Effector memory CD8-positive, alpha-beta T cell (primary cell): ENCODE data around the gene EHD2.

ENCODE experiments used
- ATAC-seq: fragments of 150-1000 bp; cut with Tn5 transposase; replicated peaks from 2 replicates; pipeline ENCODE4 v1.10.0; 2021; ENCODE audit warnings: mild to moderate bottlenecking, moderate library complexity
- DNase-seq, 3 experiments: peaks; one replicate each; pipeline ENCODE4 v3.0.0; 2021
- H3K27ac Mint-ChIP-seq, 2 donors: one replicate each; pipeline ENCODE4 v1.8.0; 2022; ENCODE audit warnings: mild to moderate bottlenecking in 2 of 2, mixed read lengths in 2 of 2, moderate library complexity in 2 of 2
- H3K27me3 Mint-ChIP-seq, 2 donors: one replicate each; pipeline ENCODE4 v1.8.0; 2022; ENCODE audit warnings: mixed read lengths in 2 of 2
- H3K36me3 Mint-ChIP-seq: one replicate; pipeline ENCODE4 v1.8.0; 2022; ENCODE audit warnings: mild to moderate bottlenecking, moderate library complexity, mixed read lengths; ENCODE audit not compliant: insufficient read depth
- H3K4me1 Mint-ChIP-seq, 2 donors: one replicate each; pipeline ENCODE4 v1.8.0; 2022; ENCODE audit warnings: low read depth in 2 of 2, mixed read lengths in 2 of 2
- H3K4me3 Mint-ChIP-seq, 2 donors: one replicate each; pipeline ENCODE4 v1.8.0; 2022; ENCODE audit warnings: mild to moderate bottlenecking in 2 of 2, mixed read lengths in 2 of 2, moderate library complexity in 2 of 2
- H3K9me3 Mint-ChIP-seq, 2 donors: one replicate each; pipeline ENCODE4 v1.8.0; 2022; ENCODE audit warnings: mixed read lengths in 2 of 2

The EHD2 gene

DNA sequence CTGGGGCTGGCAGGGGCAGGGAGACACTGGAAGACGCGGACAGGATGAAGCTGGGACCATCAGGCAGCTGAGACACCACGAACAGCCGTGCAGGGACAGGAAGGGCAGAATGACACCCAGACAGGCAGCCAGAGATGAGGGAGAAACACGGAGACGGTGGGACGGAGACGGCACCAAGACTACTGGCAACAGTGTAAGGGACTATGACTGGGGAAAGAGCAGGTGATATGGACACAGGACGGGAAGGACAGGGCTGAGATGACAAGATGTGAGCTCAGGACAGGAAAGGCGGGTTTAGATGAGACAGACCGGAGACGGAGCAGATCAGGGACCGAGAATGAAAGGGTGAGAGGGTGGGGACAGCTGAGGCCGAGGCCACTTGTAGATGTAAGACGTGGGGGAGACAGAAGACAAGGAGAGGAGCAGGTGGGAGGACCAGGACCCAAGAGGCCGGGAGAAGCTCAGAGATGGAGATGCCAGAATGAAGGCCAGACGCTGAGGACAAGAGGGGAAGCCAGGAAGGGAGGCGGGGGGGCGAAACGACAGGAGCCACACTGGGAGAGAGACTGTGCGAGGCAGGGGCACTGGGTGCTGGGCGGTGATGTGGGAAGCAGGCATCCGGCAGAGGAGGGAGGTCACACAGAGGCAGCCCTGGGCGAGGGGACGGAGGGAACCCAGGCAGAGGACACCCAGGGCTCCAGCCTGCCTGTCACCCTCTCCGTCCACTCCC, 17.5 kb upstream of the EHD2 start:
- H3K27ac Mint-ChIP-seq: peak overlapping the region in 1 of 2 donors; percentile 82
- H3K36me3 Mint-ChIP-seq: peaks cover 26% of the 10 kb centered on the region
- H3K27me3 Mint-ChIP-seq: no peaks in the 10 kb centered on the region
- H3K4me3 Mint-ChIP-seq: no peak overlapping the region
- no peak for ATAC-seq
- no peaks in the 10 kb centered on the region for H3K9me3 Mint-ChIP-seq
- DNase-seq: no peak
- H3K4me1 Mint-ChIP-seq: peaks cover 0 to 6% of the 10 kb centered on the region in 2 donors

DNA sequence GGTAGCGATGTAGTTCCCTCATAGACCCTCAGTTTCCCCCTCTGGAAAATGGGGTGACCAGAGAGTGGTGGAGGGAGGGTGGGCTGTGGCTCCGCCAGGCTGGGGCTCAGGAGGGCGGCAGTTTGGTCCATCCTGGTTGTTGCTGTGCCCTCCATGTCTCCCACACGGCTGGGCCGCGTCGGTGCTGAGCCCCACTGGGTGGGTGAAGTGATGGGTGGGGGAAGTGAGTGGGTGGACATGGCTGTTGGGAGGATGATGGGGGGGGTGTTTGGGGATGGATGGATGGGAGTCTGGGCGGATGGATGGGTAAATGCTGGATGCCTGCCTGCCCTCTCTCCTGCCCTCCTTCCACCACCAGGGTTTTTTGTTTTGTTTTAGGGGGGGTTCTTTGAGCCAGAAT, 16.6 kb upstream of the EHD2 start:
- no peak for ATAC-seq
- no peak overlapping the region for H3K27ac Mint-ChIP-seq
- no peak overlapping the region for H3K4me3 Mint-ChIP-seq
- DNase-seq: no peak
- peaks cover 0 to 6% of the 10 kb centered on the region in 2 donors for H3K4me1 Mint-ChIP-seq
- no peaks in the 10 kb centered on the region for H3K9me3 Mint-ChIP-seq
- no peaks in the 10 kb centered on the region for H3K27me3 Mint-ChIP-seq
- H3K36me3 Mint-ChIP-seq: peaks cover 26% of the 10 kb centered on the region

GRCh38 chr19:47697863-47698609, 15.2 kb upstream of the EHD2 start:
- no peaks in the 10 kb centered on the region for H3K27me3 Mint-ChIP-seq
- H3K27ac Mint-ChIP-seq: peak overlapping the region in 1 of 2 donors; percentile 62
- peak; percentile 60 for ATAC-seq
- peaks cover 0 to 6% of the 10 kb centered on the region in 2 donors for H3K4me1 Mint-ChIP-seq
- peaks cover 32% of the 10 kb centered on the region for H3K36me3 Mint-ChIP-seq
- DNase-seq: peak; percentile 23 to 53 (median 42)
- no peak overlapping the region for H3K4me3 Mint-ChIP-seq
- no peaks in the 10 kb centered on the region for H3K9me3 Mint-ChIP-seq

GRCh38 chr19:47698631-47699359, 14.4 kb upstream of the EHD2 start:
- peaks cover 0 to 6% of the 10 kb centered on the region in 2 donors for H3K4me1 Mint-ChIP-seq
- no peak for DNase-seq
- H3K27ac Mint-ChIP-seq: peak overlapping the region in 1 of 2 donors; percentile 62
- H3K36me3 Mint-ChIP-seq: peaks cover 36% of the 10 kb centered on the region
- no peak overlapping the region for H3K4me3 Mint-ChIP-seq
- no peaks in the 10 kb centered on the region for H3K27me3 Mint-ChIP-seq
- H3K9me3 Mint-ChIP-seq: no peaks in the 10 kb centered on the region
- ATAC-seq: no peak

DNA sequence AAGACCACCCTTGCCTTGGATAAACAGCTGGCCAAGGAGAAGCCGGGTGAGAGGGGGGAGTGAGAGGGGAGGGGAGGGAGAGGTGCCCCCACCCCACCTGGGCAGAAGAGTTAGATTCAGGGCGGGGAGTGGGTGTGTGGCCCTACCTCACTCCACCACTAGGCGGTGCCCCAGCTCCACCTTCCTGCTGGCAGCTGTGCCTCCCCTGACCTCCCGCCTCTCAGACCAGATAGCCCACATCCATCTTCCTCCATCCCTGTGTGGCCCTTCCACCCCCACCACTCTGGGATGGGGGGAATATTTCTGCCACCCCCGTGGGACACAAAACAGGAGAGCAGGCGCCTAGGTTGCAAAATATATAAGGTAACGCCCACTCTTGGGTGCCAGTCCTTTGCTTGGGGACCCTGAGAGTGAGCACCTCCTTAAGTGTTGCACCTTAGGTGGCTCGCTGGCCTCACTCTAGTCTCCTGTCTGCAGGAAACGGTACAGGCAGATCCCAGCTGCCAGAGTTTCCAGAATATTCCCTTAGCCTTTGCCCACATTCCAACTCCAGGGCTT, 13.8 kb upstream of the EHD2 start:
- H3K36me3 Mint-ChIP-seq: peaks cover 36% of the 10 kb centered on the region
- no peaks in the 10 kb centered on the region for H3K9me3 Mint-ChIP-seq
- H3K4me3 Mint-ChIP-seq: no peak overlapping the region
- DNase-seq (peak; percentile 32 to 40 (median 33)), ATAC-seq (peak; percentile 60)
- H3K27me3 Mint-ChIP-seq: no peaks in the 10 kb centered on the region
- peaks cover 0 to 6% of the 10 kb centered on the region in 2 donors for H3K4me1 Mint-ChIP-seq
- no peak overlapping the region for H3K27ac Mint-ChIP-seq

GRCh38 chr19:47700934-47701716, 12.1 kb upstream of the EHD2 start:
- Mint-ChIP-seq H3K36me3 (peaks cover 31% of the 10 kb centered on the region), H3K27me3 (no peaks in the 10 kb centered on the region), H3K27ac (no peak overlapping the region), H3K4me3 (no peak overlapping the region), H3K4me1 (peaks cover 0 to 2% of the 10 kb centered on the region in 2 donors), H3K9me3 (no peaks in the 10 kb centered on the region)
- ATAC-seq (no peak), DNase-seq (no peak)

DNA sequence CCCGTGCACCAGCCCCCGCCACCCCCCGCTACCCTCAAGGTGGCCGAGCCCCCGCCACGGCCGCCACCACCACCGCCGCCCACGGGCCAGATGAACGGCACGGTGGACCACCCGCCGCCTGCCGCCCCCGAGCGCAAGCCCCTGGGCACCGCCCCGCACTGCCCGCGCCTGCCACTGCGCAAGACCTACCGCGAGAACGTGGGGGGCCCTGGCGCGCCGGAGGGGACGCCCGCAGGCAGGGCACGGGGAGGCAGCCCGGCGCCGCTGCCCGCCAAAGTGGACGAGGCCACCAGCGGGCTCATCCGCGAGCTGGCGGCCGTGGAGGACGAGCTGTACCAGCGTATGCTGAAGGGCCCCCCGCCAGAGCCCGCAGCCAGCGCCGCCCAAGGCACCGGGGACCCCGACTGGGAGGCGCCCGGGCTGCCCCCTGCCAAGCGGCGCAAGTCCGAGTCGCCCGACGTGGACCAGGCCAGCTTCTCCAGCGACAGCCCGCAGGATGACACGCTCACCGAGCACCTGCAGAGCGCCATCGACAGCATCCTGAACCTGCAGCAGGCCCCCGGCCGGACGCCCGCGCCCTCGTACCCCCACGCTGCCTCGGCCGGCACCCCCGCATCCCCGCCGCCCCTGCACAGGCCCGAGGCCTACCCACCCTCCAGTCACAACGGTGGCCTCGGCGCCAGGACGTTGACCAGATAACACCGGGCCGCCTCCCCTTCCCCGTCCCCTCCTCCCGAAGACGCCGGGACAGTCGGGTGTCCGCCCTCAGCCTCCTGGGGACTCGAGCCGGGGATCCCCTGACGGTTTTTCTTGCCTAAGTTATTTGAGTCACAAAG, 11.3 kb upstream of the EHD2 start:
- no peaks in the 10 kb centered on the region for H3K9me3 Mint-ChIP-seq
- DNase-seq (no peak), ATAC-seq (no peak)
- peaks cover 31% of the 10 kb centered on the region for H3K36me3 Mint-ChIP-seq
- peaks cover 3 to 5% of the 10 kb centered on the region in 2 donors for H3K27me3 Mint-ChIP-seq
- H3K4me1 Mint-ChIP-seq: peaks cover 2 to 4% of the 10 kb centered on the region in 2 donors
- H3K4me3 Mint-ChIP-seq: no peak overlapping the region
- H3K27ac Mint-ChIP-seq: no peak overlapping the region

DNA sequence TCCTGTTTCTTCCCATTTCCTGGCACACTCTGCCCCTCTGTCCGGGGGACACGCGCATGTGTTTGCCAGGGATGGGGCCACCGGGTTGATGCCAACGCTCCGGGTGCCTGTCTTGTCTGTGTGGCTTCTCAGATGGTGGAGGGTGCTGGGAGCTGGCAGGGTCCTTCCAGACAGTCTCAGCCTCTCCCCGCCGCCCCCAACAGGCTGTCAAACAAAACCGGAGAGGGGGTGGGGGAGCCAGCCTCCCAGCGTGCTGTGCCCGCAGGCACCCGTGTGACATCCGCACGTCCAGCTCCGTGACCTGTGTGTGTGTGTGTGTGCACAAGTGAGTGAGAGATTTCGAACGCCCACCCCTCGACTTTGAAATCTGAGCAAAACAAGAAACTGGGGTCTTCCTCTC, 10.6 kb upstream of the EHD2 start:
- peaks cover 31% of the 10 kb centered on the region for H3K36me3 Mint-ChIP-seq
- H3K27ac Mint-ChIP-seq: peak overlapping the region in 1 of 2 donors; percentile 33
- no peaks in the 10 kb centered on the region for H3K9me3 Mint-ChIP-seq
- peaks cover 6 to 8% of the 10 kb centered on the region in 2 donors for H3K4me1 Mint-ChIP-seq
- H3K4me3 Mint-ChIP-seq: no peak overlapping the region
- no peak for ATAC-seq
- no peak for DNase-seq
- peaks cover 10 to 12% of the 10 kb centered on the region in 2 donors for H3K27me3 Mint-ChIP-seq

DNA sequence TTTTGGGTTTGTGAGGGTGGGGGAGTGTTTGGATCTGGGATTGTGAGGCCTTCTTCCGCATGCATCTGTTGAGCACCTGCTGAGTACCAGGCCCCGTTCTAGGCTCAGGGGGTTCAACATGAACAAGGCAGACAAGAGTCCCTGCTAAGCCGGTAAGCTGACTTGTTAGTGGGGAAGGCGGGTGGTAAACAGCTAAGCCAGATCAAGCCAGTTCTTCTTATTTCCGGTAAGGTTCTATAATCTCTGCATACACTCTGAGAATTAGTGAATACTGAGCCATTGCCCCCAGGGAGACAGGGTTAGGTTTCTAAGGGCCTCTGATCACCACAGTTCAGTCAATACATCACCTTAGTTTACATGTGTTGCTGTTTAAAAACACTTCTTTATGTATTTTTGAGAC, 9.9 kb upstream of the EHD2 start:
- peaks cover 6% of the 10 kb centered on the region in 2 donors for H3K4me1 Mint-ChIP-seq
- peaks cover 10 to 14% of the 10 kb centered on the region in 2 donors for H3K27me3 Mint-ChIP-seq
- peaks cover 26% of the 10 kb centered on the region for H3K36me3 Mint-ChIP-seq
- DNase-seq (no peak), ATAC-seq (no peak)
- H3K9me3 Mint-ChIP-seq: no peaks in the 10 kb centered on the region
- H3K27ac Mint-ChIP-seq: peak overlapping the region; percentile 33 to 44
- no peak overlapping the region for H3K4me3 Mint-ChIP-seq

- ATAC-seq (no peak), DNase-seq (no peak)
- Mint-ChIP-seq H3K9me3 (no peaks in the 10 kb centered on the region), H3K27me3 (peaks cover 10 to 14% of the 10 kb centered on the region in 2 donors), H3K4me3 (no peak overlapping the region), H3K4me1 (peaks cover 6% of the 10 kb centered on the region in 2 donors), H3K27ac (peak overlapping the region; percentile 33 to 44), H3K36me3 (peaks cover 21% of the 10 kb centered on the region)
These were observed 9.2 kb upstream of the EHD2 start for GRCh38 chr19:47704024-47704423.

GRCh38 chr19:47704656-47705055, 8.6 kb upstream of the EHD2 start:
- Mint-ChIP-seq H3K27ac (no peak overlapping the region), H3K4me3 (no peak overlapping the region), H3K9me3 (no peaks in the 10 kb centered on the region), H3K4me1 (peaks cover 6% of the 10 kb centered on the region in 2 donors), H3K36me3 (peaks cover 18% of the 10 kb centered on the region), H3K27me3 (peaks cover 10 to 14% of the 10 kb centered on the region in 2 donors)
- no peak for ATAC-seq
- no peak for DNase-seq
